Islet of Langerhans (tissue), 1 donor: ENCODE results near the gene SLC30A5.
"Not testable (repeated sequence)": the region's sequence is repeated elsewhere in the genome, so short reads cannot be mapped to it uniquely, and the experiment has no call there.

Experiments used
- FAIRE-seq: peaks from one replicate; lab custom pipeline; 2011; peaks lifted over from hg19 to GRCh38; lab: Jason Lieb, UNC

The SLC30A5 gene

GRCh38 chr5:69093771-69094482, at the start of gene SLC30A5:
Gene SLC30A5 (plus strand): TSS chr5:69094014. CDS start chr5:69094256, 242 bp downstream.
- no peak for FAIRE-seq

GRCh38 chr5:69045213-69045612, 48.6 kb upstream of the SLC30A5 start:
- not testable (repeated sequence) for FAIRE-seq

GRCh38 chr5:69046375-69046957, 47.3 kb upstream of the SLC30A5 start:
- peak; percentile 65 for FAIRE-seq

GRCh38 chr5:69048230-69048629, 45.6 kb upstream of the SLC30A5 start:
- no peak for FAIRE-seq

- FAIRE-seq, result peak; percentile 45
Observed at GRCh38 chr5:69049151-69049550, 44.7 kb upstream of the SLC30A5 start.

GRCh38 chr5:69049796-69050195, 44.0 kb upstream of the SLC30A5 start:
- no peak for FAIRE-seq

- FAIRE-seq, result no peak
Observed at GRCh38 chr5:69050214-69050613, 43.6 kb upstream of the SLC30A5 start.

- no peak for FAIRE-seq
Observed at GRCh38 chr5:69052181-69052580, 41.6 kb upstream of the SLC30A5 start.

- FAIRE-seq, result no peak
Observed at GRCh38 chr5:69074664-69075521, 18.9 kb upstream of the SLC30A5 start.

- FAIRE-seq, result no peak
Observed at GRCh38 chr5:69075522-69076179, 18.2 kb upstream of the SLC30A5 start.

GRCh38 chr5:69078921-69079540, 14.8 kb upstream of the SLC30A5 start:
- FAIRE-seq, result no peak

- no peak for FAIRE-seq
Observed at GRCh38 chr5:69079556-69079955, 14.3 kb upstream of the SLC30A5 start.

GRCh38 chr5:69083412-69083811, 10.4 kb upstream of the SLC30A5 start:
- no peak for FAIRE-seq

- FAIRE-seq, result no peak
Observed at GRCh38 chr5:69084195-69084594, 9.6 kb upstream of the SLC30A5 start.

- FAIRE-seq, result no peak
Observed at GRCh38 chr5:69084903-69085302, 8.9 kb upstream of the SLC30A5 start.

- FAIRE-seq, result no peak
Observed at GRCh38 chr5:69086206-69086605, 7.6 kb upstream of the SLC30A5 start.

GRCh38 chr5:69088006-69088405, 5.8 kb upstream of the SLC30A5 start:
- FAIRE-seq, result not testable (repeated sequence)

- FAIRE-seq, result no peak
Observed at GRCh38 chr5:69090158-69090557, 3.7 kb upstream of the SLC30A5 start.

- FAIRE-seq, result no peak
Observed at GRCh38 chr5:69091771-69092170, 2.0 kb upstream of the SLC30A5 start.

GRCh38 chr5:69092969-69093368, 845 bp upstream of the SLC30A5 start:
- FAIRE-seq, result no peak

GRCh38 chr5:69099302-69099701, 5.5 kb downstream of the SLC30A5 start:
- FAIRE-seq, result no peak

- no peak for FAIRE-seq
Observed at GRCh38 chr5:69103521-69103920, 9.7 kb downstream of the SLC30A5 start.
